ENCODE results near the gene U2AF2. TPM values are rescaled to one million over a fixed set of nuclear protein-coding genes. Genes with fewer than 3 reads are reported as not detected.
A peak's percentile ranks its signal among the peaks of the same experiment; 100 is the strongest.

Gene U2AF2
- total and polyA plus RNA-seq, 9 of the 15 experiments (the other 6 are each of a cell fraction or from before 2014, with no cell fraction given), result 3.0 to 331 (median 157) TPM

DNA sequence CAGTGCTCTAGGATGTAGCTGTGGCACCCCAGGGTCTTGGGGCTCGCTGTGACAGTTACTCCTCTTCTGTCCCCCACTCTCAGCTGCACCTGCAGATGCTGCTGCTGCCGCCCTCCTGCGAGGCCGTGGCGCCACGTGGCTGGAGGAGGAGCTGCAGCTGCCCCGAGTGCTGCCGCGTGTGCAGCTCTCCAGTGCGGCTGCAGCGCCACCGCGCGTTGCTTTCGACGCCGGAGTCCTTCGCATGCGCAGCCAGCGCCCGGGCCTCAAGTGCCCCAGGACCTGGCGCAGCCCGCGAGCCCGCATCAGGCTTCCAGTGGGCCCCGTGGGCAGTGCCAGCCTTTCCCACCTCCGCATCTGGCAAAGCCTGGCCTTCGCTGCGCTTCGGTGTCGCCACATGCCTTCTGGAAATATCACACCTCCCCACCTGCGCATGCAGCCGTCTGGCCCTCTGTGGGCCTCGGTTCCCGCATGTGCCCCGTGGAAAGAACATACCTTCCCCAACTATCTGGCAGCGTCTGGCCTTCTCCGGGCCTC is 14.7 kb upstream of the U2AF2 start (continued):
- 0 out of 2 replicates have a peak, but pooled peaks have one; percentile 23 for TF ChIP-seq JUND (IDR thresholded peaks at IDR 0.05; ENCODE audit: borderline replicate concordance, low read depth, low read length)
- 0 out of 3 replicates have a peak, but pooled peaks have one; percentile 25 for TF ChIP-seq JUND (tag; IDR thresholded peaks at IDR 0.05; ENCODE audit: borderline replicate concordance, low read depth, low read length)
- peak; percentile 82 for TF ChIP-seq STAG1 (CRISPR knock-in tag; IDR thresholded peaks at IDR 0.05; ENCODE audit: borderline replicate concordance)
- TF ChIP-seq ARNT (IDR thresholded peaks at IDR 0.05), result 0 out of 4 replicates have a peak, but pooled peaks of 1 of the 2 experiments have one; percentile 45
- TF ChIP-seq, protein P1, sequence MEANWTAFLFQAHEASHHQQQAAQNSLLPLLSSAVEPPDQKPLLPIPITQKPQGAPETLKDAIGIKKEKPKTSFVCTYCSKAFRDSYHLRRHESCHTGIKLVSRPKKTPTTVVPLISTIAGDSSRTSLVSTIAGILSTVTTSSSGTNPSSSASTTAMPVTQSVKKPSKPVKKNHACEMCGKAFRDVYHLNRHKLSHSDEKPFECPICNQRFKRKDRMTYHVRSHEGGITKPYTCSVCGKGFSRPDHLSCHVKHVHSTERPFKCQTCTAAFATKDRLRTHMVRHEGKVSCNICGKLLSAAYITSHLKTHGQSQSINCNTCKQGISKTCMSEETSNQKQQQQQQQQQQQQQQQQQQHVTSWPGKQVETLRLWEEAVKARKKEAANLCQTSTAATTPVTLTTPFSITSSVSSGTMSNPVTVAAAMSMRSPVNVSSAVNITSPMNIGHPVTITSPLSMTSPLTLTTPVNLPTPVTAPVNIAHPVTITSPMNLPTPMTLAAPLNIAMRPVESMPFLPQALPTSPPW (CRISPR knock-in tag; IDR thresholded peaks at IDR 0.05), result no peak
- peak; percentile 88 for TF ChIP-seq ERF (CRISPR knock-in tag; IDR thresholded peaks at IDR 0.05)
- no peak for TF ChIP-seq SMAD1 (IDR thresholded peaks at IDR 0.05; ENCODE audit: low read depth, low read length, partially characterized antibody)
- 0 out of 2 replicates have a peak, but pooled peaks have one; percentile 54 for TF ChIP-seq HDAC2 (IDR thresholded peaks at IDR 0.05)
- TF ChIP-seq SMC3 (conservative IDR thresholded peaks at IDR 0.05; ENCODE audit: insufficient read depth, low read depth, low read length), result no peak; the same call in 1 of the 2 replicates
- TF ChIP-seq, protein P2, sequence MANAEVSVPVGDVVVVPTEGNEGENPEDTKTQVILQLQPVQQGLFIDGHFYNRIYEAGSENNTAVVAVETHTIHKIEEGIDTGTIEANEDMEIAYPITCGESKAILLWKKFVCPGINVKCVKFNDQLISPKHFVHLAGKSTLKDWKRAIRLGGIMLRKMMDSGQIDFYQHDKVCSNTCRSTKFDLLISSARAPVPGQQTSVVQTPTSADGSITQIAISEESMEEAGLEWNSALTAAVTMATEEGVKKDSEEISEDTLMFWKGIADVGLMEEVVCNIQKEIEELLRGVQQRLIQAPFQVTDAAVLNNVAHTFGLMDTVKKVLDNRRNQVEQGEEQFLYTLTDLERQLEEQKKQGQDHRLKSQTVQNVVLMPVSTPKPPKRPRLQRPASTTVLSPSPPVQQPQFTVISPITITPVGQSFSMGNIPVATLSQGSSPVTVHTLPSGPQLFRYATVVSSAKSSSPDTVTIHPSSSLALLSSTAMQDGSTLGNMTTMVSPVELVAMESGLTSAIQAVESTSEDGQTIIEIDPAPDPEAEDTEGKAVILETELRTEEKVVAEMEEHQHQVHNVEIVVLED (CRISPR knock-in tag; IDR thresholded peaks at IDR 0.05), result 0 out of 2 replicates have a peak, but pooled peaks have one; percentile 22
- TF ChIP-seq TAF7 (tag; IDR thresholded peaks at IDR 0.05), result no peak
- TF ChIP-seq PYGO2 (tag; IDR thresholded peaks at IDR 0.05), result no peak
- TF ChIP-seq KDM5B (IDR thresholded peaks at IDR 0.05; ENCODE audit: insufficient replicate concordance, low read depth, low read length), result peak; percentile 52
- peak; percentile 93 for TF ChIP-seq ZFX (CRISPR knock-in tag; IDR thresholded peaks at IDR 0.05)
- TF ChIP-seq DPF2 (IDR thresholded peaks at IDR 0.05), result no peak
- no peak for TF ChIP-seq ZNF384 (IDR thresholded peaks at IDR 0.05; ENCODE audit: low read depth, low read length)
- TF ChIP-seq, protein P3, sequence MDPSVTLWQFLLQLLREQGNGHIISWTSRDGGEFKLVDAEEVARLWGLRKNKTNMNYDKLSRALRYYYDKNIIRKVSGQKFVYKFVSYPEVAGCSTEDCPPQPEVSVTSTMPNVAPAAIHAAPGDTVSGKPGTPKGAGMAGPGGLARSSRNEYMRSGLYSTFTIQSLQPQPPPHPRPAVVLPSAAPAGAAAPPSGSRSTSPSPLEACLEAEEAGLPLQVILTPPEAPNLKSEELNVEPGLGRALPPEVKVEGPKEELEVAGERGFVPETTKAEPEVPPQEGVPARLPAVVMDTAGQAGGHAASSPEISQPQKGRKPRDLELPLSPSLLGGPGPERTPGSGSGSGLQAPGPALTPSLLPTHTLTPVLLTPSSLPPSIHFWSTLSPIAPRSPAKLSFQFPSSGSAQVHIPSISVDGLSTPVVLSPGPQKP (CRISPR knock-in tag; IDR thresholded peaks at IDR 0.05), result peak; percentile 70; the same call in 1 of the 2 replicates
- TF ChIP-seq ZC3H4 (CRISPR knock-in tag; IDR thresholded peaks at IDR 0.05; ENCODE audit: borderline replicate concordance), result no peak
- TF ChIP-seq, protein P4, sequence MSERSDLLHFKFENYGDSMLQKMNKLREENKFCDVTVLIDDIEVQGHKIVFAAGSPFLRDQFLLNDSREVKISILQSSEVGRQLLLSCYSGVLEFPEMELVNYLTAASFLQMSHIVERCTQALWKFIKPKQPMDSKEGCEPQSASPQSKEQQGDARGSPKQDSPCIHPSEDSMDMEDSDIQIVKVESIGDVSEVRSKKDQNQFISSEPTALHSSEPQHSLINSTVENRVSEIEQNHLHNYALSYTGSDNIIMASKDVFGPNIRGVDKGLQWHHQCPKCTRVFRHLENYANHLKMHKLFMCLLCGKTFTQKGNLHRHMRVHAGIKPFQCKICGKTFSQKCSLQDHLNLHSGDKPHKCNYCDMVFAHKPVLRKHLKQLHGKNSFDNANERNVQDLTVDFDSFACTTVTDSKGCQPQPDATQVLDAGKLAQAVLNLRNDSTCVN (CRISPR knock-in tag; IDR thresholded peaks at IDR 0.05), result no peak
- no peak for TF ChIP-seq TOE1 (IDR thresholded peaks at IDR 0.05; ENCODE audit: borderline replicate concordance)
- peak; percentile 99 for TF ChIP-seq TOE1 (CRISPR knock-in tag; IDR thresholded peaks at IDR 0.05; ENCODE audit: borderline replicate concordance, low read depth)
- TF ChIP-seq XRCC5 (IDR thresholded peaks at IDR 0.05; ENCODE audit: low read depth, low read length), result no peak
- no peak for TF ChIP-seq TAF9B (IDR thresholded peaks at IDR 0.05; ENCODE audit: partially characterized antibody)
- TF ChIP-seq TAF15 (IDR thresholded peaks at IDR 0.05; ENCODE audit: low read depth, low read length), result no peak
- TF ChIP-seq MAFK (IDR thresholded peaks at IDR 0.05; ENCODE audit: low read length), result no peak

Measured in K562 (cell line).